SK-N-SH treated with all-trans-retinoic acid at 6 μM for 48 hours (cell line): ENCODE data around the gene CDRT4.

Source experiments
- CREB5 ChIP-seq: fragments of 250-450 bp; sonication (Bioruptor Pico); IDR thresholded peaks from 2 replicates; pipeline ENCODE4 v1.5.1; 2020; ENCODE audit warnings: low read depth, mild to moderate bottlenecking, moderate library complexity
- CSDC2 ChIP-seq: fragments of 250-450 bp; sonication (Bioruptor Pico); IDR thresholded peaks from 2 replicates; pipeline ENCODE4 v1.5.0; 2020; ENCODE audit warnings: mild to moderate bottlenecking, moderate library complexity
- ESRRG ChIP-seq: fragments of 250-450 bp; sonication (Bioruptor Pico); IDR thresholded peaks from 2 replicates; pipeline ENCODE4 v1.6.1; 2021; ENCODE audit warnings: mild to moderate bottlenecking
- OSR1 ChIP-seq: fragments of 250-450 bp; sonication (Bioruptor Pico); IDR thresholded peaks from 2 replicates; pipeline ENCODE4 v1.8.0; 2022; ENCODE audit warnings: moderate library complexity, mild to moderate bottlenecking, inconsistent platforms
- PATZ1 ChIP-seq: fragments of 250-450 bp; sonication (Bioruptor Pico); IDR thresholded peaks from 2 replicates; pipeline ENCODE4 v1.8.0; 2020; ENCODE audit warnings: mild to moderate bottlenecking, moderate library complexity, borderline replicate concordance
- POU6F1 ChIP-seq: fragments of 250-450 bp; sonication (Bioruptor Pico); IDR thresholded peaks from 2 replicates; pipeline ENCODE4 v1.8.0; 2021; ENCODE audit warnings: low read depth, mild to moderate bottlenecking, moderate library complexity, borderline replicate concordance
- TSHZ2 ChIP-seq: fragments of 250-450 bp; sonication (Bioruptor Pico); IDR thresholded peaks from 2 replicates; pipeline ENCODE4 v1.5.0; 2020; ENCODE audit warnings: mild to moderate bottlenecking, moderate library complexity
- ZFP30 ChIP-seq: fragments of 450-650 bp; formaldehyde crosslinking; IDR thresholded peaks from 2 replicates; pipeline ENCODE4 v1.5.0; 2022; ENCODE audit warnings: mild to moderate bottlenecking, moderate library complexity

GRCh38 chr17:15386083-15386482 is 81.3 kb downstream of the CDRT4 start:
- no peak for TF ChIP-seq OSR1 (CRISPR knock-in tag)
- no peak for TF ChIP-seq CSDC2 (CRISPR knock-in tag)
- no peak for TF ChIP-seq ESRRG
- TF ChIP-seq CREB5 (CRISPR knock-in tag): no peak
- TF ChIP-seq ZFP30 (CRISPR knock-in tag): no peak
- TF ChIP-seq TSHZ2 (CRISPR knock-in tag): no peak
- TF ChIP-seq POU6F1 (CRISPR knock-in tag): no peak
- no peak for TF ChIP-seq PATZ1 (CRISPR knock-in tag)
